BLaER1 treated with 17β-estradiol and CSF1 and Interleukin-3, amounts not matched to agents 10 nM and 100 nM (cell line): ENCODE data around the gene KAZN.

ENCODE experiments used
- H3K27ac ChIP-seq, 11 experiments: shearing (Covaris generic); formaldehyde crosslinking; 2 replicates each; pipeline ENCODE4 v1.8.1; 2022
- H3K27me3 ChIP-seq, 11 experiments: shearing (Covaris generic); formaldehyde crosslinking; 2 replicates each; pipeline ENCODE4 v1.8.1; 2022
- H3K36me3 ChIP-seq, 11 experiments: shearing (Covaris generic); formaldehyde crosslinking; 2 replicates each; pipeline ENCODE4 v1.8.1; 2022
- H3K4me1 ChIP-seq, 10 experiments: shearing (Covaris generic); formaldehyde crosslinking; 2 replicates each; pipeline ENCODE4 v1.8.1; 2022
- H3K4me2 ChIP-seq, 11 experiments: shearing (Covaris generic); formaldehyde crosslinking; 2 replicates each; pipeline ENCODE4 v1.8.1; 2022
- H3K4me3 ChIP-seq, 10 experiments: shearing (Covaris generic); formaldehyde crosslinking; 2 replicates each; pipeline ENCODE4 v1.8.1; 2022
- H3K9ac ChIP-seq, 11 experiments: shearing (Covaris generic); formaldehyde crosslinking; 2 replicates each; pipeline ENCODE4 v1.8.1; 2022
- H3K9me3 ChIP-seq, 11 experiments: shearing (Covaris generic); formaldehyde crosslinking; replicated peaks in 1 of 11; 2 replicates each; pipeline ENCODE4 v1.8.1; 2022
- H4K20me1 ChIP-seq, 11 experiments: shearing (Covaris generic); formaldehyde crosslinking; 2 replicates each; pipeline ENCODE4 v1.8.1; 2022
- Cebpa-rat ChIP-seq, 11 experiments: shearing (Covaris generic); IDR thresholded peaks; 2 replicates each; pipeline ENCODE4 v1.8.1; 2022

The KAZN gene

DNA sequence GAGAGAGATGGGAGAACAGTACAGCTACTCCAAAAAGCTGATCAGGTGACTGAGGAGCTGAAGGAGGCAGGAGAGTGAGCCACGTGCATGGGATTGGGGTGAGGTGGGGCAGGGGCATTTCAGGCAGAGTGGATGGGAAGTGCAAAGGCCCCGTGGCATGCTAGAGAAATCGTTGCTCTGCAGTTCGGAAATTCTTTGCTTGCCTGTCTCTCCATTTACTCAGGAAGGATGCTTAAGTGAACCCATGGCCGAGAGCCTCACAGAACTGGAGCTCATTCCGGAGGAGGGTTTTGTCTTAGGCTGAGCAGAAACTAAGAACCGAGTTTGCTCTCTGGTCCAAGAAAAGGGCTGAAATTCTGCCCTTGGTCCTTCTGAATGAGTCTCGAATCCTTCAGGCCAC is 415.3 kb downstream of the KAZN start:
- H3K36me3 ChIP-seq, result 0 out of 22 replicates have a peak, but pooled peaks cover 0 to 5% (median 0%) of the 10 kb centered on the region in 11 experiments
- H3K4me2 ChIP-seq, result no peak overlapping the region
- no peak overlapping the region for H3K27ac ChIP-seq
- no peak for TF ChIP-seq Cebpa-rat (IDR thresholded peaks at IDR 0.05)
- H3K27me3 ChIP-seq, result no peaks in the 10 kb centered on the region
- H4K20me1 ChIP-seq, result peaks cover 0 to 33% (median 5%) of the 10 kb centered on the region in 11 experiments; a peak in 7 of 22 replicates
- no peak overlapping the region for H3K9ac ChIP-seq
- H3K4me1 ChIP-seq, result peaks cover 6 to 25% (median 21%) of the 10 kb centered on the region in 10 experiments; a peak in 19 of 20 replicates
- no peak overlapping the region for H3K4me3 ChIP-seq
- H3K9me3 ChIP-seq, result peaks cover 0 to 6% (median 0%) of the 10 kb centered on the region in 11 experiments; a peak in 1 of 22 replicates

DNA sequence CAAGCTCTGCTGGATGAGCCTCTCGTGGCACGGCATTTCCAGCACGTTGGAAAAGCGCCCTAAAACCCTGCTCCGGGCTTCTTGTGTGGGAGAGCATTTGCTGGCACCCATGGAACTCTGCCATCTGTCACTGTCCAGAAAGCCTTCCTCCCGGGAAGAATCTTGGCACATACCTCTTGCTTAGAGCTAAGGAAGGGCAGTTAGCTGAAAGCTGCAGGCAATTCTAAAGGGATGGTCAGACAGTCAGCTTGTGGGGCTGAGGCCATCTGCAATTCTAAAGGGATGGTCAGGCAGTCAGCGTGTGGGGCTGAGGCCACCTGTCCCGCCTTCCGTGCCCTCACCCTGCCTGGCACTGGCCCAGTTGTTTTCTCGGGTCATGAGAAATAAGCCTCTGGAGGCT is 416.0 kb downstream of the KAZN start:
- H3K4me1 ChIP-seq, result peaks cover 0 to 19% (median 14%) of the 10 kb centered on the region in 10 experiments; a peak in 15 of 20 replicates
- peaks cover 0 to 33% (median 0%) of the 10 kb centered on the region in 11 experiments; a peak in 5 of 22 replicates for H4K20me1 ChIP-seq
- H3K4me3 ChIP-seq, result no peak overlapping the region
- H3K4me2 ChIP-seq, result no peak overlapping the region
- peaks cover 0 to 6% (median 0%) of the 10 kb centered on the region in 11 experiments; a peak in 1 of 22 replicates for H3K9me3 ChIP-seq
- 0 out of 22 replicates have a peak, but pooled peaks cover 0 to 3% (median 0%) of the 10 kb centered on the region in 11 experiments for H3K36me3 ChIP-seq
- no peaks in the 10 kb centered on the region for H3K27me3 ChIP-seq
- no peak for TF ChIP-seq Cebpa-rat (IDR thresholded peaks at IDR 0.05)
- H3K9ac ChIP-seq, result no peak overlapping the region
- H3K27ac ChIP-seq, result no peak overlapping the region

DNA sequence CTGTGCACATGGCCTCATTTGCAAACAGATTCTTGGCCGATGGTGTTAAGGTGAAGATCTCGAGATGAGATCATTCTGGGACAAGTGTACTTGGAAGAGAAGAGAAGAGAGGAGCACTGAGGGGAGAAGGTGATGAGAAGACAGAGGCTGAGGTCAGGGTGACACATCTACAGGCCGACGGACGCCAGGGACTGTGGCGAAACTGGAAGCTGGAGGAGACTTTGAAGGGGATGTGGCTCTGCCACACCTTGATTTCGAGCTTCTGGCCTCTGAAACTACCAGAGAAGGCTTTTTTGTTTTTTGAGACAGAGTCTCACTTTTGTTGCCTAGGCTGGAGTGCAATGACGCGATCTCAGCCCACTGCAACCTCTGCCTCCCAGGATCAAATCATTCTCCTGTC is 417.5 kb downstream of the KAZN start:
- no peaks in the 10 kb centered on the region for H3K9me3 ChIP-seq
- H3K4me1 ChIP-seq, result peaks cover 0 to 19% (median 14%) of the 10 kb centered on the region in 10 experiments; a peak in 15 of 20 replicates
- H3K9ac ChIP-seq, result 0 out of 22 replicates have a peak overlapping the region, but pooled peaks of 1 of the 11 experiments have one; percentile 9
- TF ChIP-seq Cebpa-rat (IDR thresholded peaks at IDR 0.05), result no peak
- H3K4me2 ChIP-seq, result peak overlapping the region in 9 of 11 experiments; percentile 6 to 59 (median 41); a peak in 15 of 22 replicates
- peaks cover 0 to 44% (median 0%) of the 10 kb centered on the region in 11 experiments; a peak in 5 of 22 replicates for H4K20me1 ChIP-seq
- no peak overlapping the region for H3K4me3 ChIP-seq
- peak overlapping the region in 6 of 11 experiments; percentile 5 to 43 (median 21); a peak in 5 of 22 replicates for H3K27ac ChIP-seq
- H3K27me3 ChIP-seq, result no peaks in the 10 kb centered on the region
- 0 out of 22 replicates have a peak, but pooled peaks cover 0 to 3% (median 0%) of the 10 kb centered on the region in 11 experiments for H3K36me3 ChIP-seq

DNA sequence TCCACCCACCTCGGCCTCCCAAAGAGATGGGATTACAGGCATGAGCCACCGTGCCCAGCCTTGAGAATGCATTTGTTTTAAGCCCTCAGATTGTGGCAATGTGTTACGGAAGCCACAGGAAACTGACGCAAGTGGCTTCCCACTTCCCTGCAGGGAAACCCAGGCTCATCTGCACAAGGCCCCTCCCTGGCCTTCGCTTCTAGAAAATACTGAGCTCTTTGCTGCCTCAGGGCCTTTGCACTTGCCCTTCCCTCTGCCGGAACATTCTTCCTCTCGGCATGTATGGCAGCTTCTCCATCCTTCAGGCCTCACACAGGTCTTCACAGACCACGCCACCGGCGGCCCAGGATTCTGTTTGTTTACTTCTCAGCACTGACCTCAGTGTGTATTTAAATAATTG is 418.0 kb downstream of the KAZN start:
- H3K36me3 ChIP-seq, result 0 out of 22 replicates have a peak, but pooled peaks cover 0 to 3% (median 0%) of the 10 kb centered on the region in 11 experiments
- peaks cover 0 to 19% (median 14%) of the 10 kb centered on the region in 10 experiments; a peak in 15 of 20 replicates for H3K4me1 ChIP-seq
- H3K27ac ChIP-seq, result peak overlapping the region in 3 of 11 experiments; percentile 11 to 32 (median 30); a peak in 2 of 22 replicates
- no peaks in the 10 kb centered on the region for H3K27me3 ChIP-seq
- no peaks in the 10 kb centered on the region for H3K9me3 ChIP-seq
- no peak overlapping the region for H3K4me3 ChIP-seq
- 0 out of 22 replicates have a peak overlapping the region, but pooled peaks of 1 of the 11 experiments have one; percentile 9 for H3K9ac ChIP-seq
- peak overlapping the region in 9 of 11 experiments; percentile 6 to 59 (median 41); a peak in 15 of 22 replicates for H3K4me2 ChIP-seq
- peaks cover 0 to 45% (median 0%) of the 10 kb centered on the region in 11 experiments; a peak in 5 of 22 replicates for H4K20me1 ChIP-seq
- TF ChIP-seq Cebpa-rat (IDR thresholded peaks at IDR 0.05), result peak in 2 of 11 experiments; percentile 11 to 18; a peak in 1 of 22 replicates

DNA sequence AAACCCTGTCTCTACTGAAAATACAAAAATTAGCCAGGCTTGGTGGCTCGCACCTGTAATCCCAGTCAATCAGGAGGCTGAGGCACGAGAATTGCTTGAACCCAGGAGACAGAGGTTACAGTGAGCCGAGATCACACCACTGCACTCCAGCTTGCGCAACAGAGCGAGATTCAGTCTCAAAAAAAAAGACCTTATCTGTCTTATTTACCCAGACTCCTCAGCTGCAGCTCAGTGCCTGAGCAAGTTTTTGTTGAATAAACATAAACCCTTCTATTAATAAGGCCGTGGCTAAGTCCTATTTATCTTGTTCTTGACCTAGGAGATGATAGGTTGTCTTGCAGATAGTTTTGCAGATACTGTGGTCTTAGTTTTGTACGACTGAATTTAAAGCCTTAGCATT is 418.6 kb downstream of the KAZN start:
- no peak overlapping the region for H3K9ac ChIP-seq
- no peaks in the 10 kb centered on the region for H3K9me3 ChIP-seq
- H3K27me3 ChIP-seq, result no peaks in the 10 kb centered on the region
- H3K27ac ChIP-seq, result no peak overlapping the region
- H3K4me1 ChIP-seq, result peaks cover 0 to 20% (median 14%) of the 10 kb centered on the region in 10 experiments; a peak in 15 of 20 replicates
- 0 out of 22 replicates have a peak, but pooled peaks of 1 of the 11 experiments have one; percentile 15 for TF ChIP-seq Cebpa-rat (IDR thresholded peaks at IDR 0.05)
- no peak overlapping the region for H3K4me3 ChIP-seq
- peaks cover 0 to 47% (median 0%) of the 10 kb centered on the region in 11 experiments; a peak in 5 of 22 replicates for H4K20me1 ChIP-seq
- H3K36me3 ChIP-seq, result 0 out of 22 replicates have a peak, but pooled peaks cover 0 to 3% (median 0%) of the 10 kb centered on the region in 11 experiments
- peak overlapping the region in 3 of 11 experiments; percentile 6 to 59 (median 42); a peak in 1 of 22 replicates for H3K4me2 ChIP-seq

DNA sequence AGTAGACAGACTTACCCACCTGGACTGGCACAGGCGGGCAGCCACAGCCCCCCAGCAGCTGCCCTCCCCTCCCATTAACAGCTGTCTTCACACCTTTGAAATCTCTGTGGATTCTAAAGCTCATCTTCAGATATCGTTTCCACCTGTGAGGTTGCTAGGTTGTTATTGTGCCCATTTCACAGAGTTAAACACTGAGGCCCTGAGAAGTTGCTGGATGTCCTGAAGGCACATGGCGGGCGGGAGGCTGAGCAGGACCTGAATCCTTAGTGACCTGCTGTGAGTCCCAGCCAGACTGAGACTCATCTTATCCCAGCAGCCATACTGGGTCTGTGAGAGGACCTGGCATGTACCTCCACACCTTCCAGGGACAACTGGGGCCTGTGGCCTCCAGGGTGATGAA is 420.3 kb downstream of the KAZN start:
- no peak overlapping the region for H3K9ac ChIP-seq
- TF ChIP-seq Cebpa-rat (IDR thresholded peaks at IDR 0.05), result no peak
- no peak overlapping the region for H3K4me2 ChIP-seq
- H3K9me3 ChIP-seq, result no peaks in the 10 kb centered on the region
- H3K4me3 ChIP-seq, result no peak overlapping the region
- peaks cover 0 to 45% (median 0%) of the 10 kb centered on the region in 11 experiments; a peak in 5 of 22 replicates for H4K20me1 ChIP-seq
- 0 out of 22 replicates have a peak, but pooled peaks cover 0 to 3% (median 0%) of the 10 kb centered on the region in 11 experiments for H3K36me3 ChIP-seq
- H3K27ac ChIP-seq, result no peak overlapping the region
- H3K27me3 ChIP-seq, result no peaks in the 10 kb centered on the region
- H3K4me1 ChIP-seq, result peaks cover 0 to 34% (median 20%) of the 10 kb centered on the region in 10 experiments; a peak in 17 of 20 replicates

DNA sequence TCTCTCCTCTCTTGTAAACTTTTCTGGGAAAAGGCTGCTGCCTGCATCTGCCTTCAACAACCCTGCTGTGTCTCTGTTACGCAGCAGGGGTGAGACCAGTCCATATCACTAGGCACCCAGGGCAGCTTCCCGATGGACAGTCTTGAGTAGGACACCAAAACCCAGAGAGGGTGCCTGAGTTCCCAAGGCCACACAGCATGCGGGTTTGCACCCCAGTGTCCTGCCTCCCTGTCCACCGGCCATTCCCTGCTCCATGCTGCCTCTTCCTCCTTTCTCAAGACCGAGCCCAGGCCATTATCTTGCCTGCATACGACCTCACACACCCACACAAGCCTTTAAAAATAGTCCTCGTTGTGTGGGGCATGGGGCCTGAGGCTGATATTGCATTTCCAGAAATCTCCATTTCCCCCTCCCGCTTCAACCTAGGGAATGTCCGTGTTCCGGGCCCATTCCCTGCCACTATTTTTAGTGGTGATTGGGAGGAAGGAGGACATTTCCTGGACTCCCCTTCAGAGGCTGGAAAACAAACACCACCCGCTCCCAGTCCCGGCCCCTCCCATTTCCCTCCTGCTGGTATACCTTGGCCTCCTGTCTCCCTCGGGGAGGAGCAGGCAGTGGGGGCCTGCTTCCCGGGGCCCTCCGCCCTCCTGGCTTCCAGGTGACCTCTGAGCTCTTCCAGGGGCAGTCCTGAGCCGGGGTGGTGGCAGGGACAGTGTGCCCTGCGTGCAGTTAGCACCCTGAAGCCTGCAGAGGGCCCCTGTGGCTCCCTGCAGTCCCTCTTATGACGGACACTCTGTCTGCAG is 422.7 kb downstream of the KAZN start:
- H3K27ac ChIP-seq, result no peak overlapping the region
- peaks cover 0 to 27% (median 17%) of the 10 kb centered on the region in 10 experiments; a peak in 17 of 20 replicates for H3K4me1 ChIP-seq
- 0 out of 22 replicates have a peak, but pooled peaks cover 0 to 3% (median 0%) of the 10 kb centered on the region in 11 experiments for H3K36me3 ChIP-seq
- no peaks in the 10 kb centered on the region for H3K9me3 ChIP-seq
- H3K4me2 ChIP-seq, result no peak overlapping the region
- TF ChIP-seq Cebpa-rat (IDR thresholded peaks at IDR 0.05), result no peak
- peaks cover 0 to 58% (median 3%) of the 10 kb centered on the region in 11 experiments; a peak in 10 of 22 replicates for H4K20me1 ChIP-seq
- H3K9ac ChIP-seq, result no peak overlapping the region
- no peak overlapping the region for H3K4me3 ChIP-seq
- H3K27me3 ChIP-seq, result no peaks in the 10 kb centered on the region

DNA sequence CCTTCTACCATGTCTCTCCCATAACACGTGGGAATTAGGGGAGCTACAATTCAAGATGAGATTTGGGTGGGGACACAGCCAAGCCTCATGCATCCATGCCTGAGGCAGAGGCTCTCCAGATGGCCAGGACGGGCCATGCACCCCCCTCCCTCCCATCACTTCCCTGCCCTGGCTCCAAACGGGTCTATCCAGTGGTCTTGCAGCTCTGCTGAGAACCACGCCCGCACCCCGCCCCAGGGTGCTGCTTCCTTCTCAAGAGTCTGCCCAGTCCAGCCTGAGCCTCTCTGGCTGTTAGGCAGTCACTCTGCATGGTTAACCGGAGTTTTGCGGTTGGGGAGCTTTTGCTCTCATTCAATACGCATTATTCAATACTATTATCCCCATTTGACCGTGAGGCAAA is 423.6 kb downstream of the KAZN start:
- Histone ChIP-seq H3K27me3 (no peaks in the 10 kb centered on the region), H3K36me3 (no peaks in the 10 kb centered on the region), H3K4me3 (no peak overlapping the region), H3K27ac (no peak overlapping the region), H4K20me1 (peaks cover 0 to 61% (median 3%) of the 10 kb centered on the region in 11 experiments; a peak in 10 of 22 replicates), H3K9me3 (no peaks in the 10 kb centered on the region), H3K4me1 (peaks cover 0 to 18% (median 9%) of the 10 kb centered on the region in 10 experiments; a peak in 13 of 20 replicates), H3K4me2 (0 out of 22 replicates have a peak overlapping the region, but pooled peaks of 1 of the 11 experiments have one; percentile 26), H3K9ac (no peak overlapping the region)
- no peak for TF ChIP-seq Cebpa-rat (IDR thresholded peaks at IDR 0.05)
